ENCODE results near the gene ZDHHC14.

Gene ZDHHC14

DNA sequence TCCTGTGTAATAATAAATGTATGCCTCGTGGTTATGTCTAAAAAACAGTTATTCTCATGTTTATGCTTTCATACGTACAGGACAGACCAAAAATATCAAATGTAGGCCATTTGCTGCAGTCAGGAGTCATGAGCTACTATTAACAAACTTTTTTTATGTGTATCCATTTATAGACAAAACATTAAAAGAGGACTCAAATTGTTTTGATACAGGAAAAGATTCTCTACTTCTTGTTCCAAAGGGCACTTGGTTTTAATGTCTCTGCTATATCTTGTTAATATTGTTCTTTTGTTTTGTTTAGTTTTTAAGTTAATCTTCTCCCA lies 155.2 kb downstream of the ZDHHC14 start:
- no peaks in the 10 kb centered on the region for H3K9me3 Mint-ChIP-seq
- peaks cover 4% of the 10 kb centered on the region for H3K36me3 Mint-ChIP-seq (ENCODE audit: low read depth)
- H3K27me3 Mint-ChIP-seq (ENCODE audit: low read depth) = peaks cover 10% of the 10 kb centered on the region
- peak overlapping the region; percentile 88 for H3K27ac Mint-ChIP-seq
- peaks cover 44% of the 10 kb centered on the region for H3K4me1 Mint-ChIP-seq (ENCODE audit: low read depth)
- no peak for DNase-seq (ENCODE audit: low spot score)
- H3K4me3 Mint-ChIP-seq = peak overlapping the region; percentile 40

DNA sequence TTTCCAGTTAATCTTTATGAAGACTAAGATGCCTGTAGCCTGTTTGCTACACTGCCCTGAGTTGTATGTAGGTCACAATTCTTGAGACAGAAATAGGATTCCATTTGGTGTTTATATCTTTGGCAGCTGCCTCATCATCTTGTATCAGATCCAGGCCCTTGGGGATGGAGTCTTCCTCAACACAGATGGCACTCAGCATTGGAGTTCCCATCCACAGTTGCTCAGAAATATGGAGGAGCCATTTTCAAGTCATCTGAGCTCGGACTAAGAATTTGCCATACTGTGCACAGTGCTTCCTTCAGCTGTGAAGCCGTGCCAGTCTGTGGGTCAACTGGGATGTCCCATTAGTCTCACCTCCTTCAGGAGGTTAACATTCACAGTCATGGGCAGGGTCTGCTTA lies 156.6 kb downstream of the ZDHHC14 start:
- H3K27ac Mint-ChIP-seq = no peak overlapping the region
- no peak overlapping the region for H3K4me3 Mint-ChIP-seq
- no peaks in the 10 kb centered on the region for H3K9me3 Mint-ChIP-seq
- DNase-seq (ENCODE audit: low spot score) = no peak
- peaks cover 44% of the 10 kb centered on the region for H3K4me1 Mint-ChIP-seq (ENCODE audit: low read depth)
- peaks cover 10% of the 10 kb centered on the region for H3K27me3 Mint-ChIP-seq (ENCODE audit: low read depth)
- H3K36me3 Mint-ChIP-seq (ENCODE audit: low read depth) = peaks cover 4% of the 10 kb centered on the region

DNA sequence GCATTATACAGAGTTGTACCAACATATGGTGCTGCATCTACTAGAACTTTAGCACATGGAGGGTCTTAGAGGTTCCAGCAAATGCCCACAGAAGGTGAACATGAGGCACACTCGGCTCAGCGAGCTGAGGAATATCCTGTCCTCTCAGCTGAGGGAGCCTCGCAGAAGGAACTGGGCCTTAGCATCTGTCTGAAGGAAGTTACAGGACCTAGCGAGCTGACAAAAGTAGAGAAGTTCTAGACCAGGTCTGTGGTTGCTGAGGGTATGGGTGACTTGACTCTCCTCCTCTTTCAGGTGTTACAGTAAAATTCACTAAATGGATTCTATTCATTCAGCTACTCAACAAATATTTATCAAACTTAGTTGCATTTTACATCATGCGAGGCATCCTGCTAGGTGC lies 157.2 kb downstream of the ZDHHC14 start:
- Mint-ChIP-seq H3K4me3 (no peak overlapping the region), H3K9me3 (no peaks in the 10 kb centered on the region), H3K27me3 (ENCODE audit: low read depth) (peaks cover 8% of the 10 kb centered on the region), H3K36me3 (ENCODE audit: low read depth) (peaks cover 4% of the 10 kb centered on the region), H3K4me1 (ENCODE audit: low read depth) (peaks cover 42% of the 10 kb centered on the region), H3K27ac (no peak overlapping the region)
- DNase-seq (ENCODE audit: low spot score) = no peak

DNA sequence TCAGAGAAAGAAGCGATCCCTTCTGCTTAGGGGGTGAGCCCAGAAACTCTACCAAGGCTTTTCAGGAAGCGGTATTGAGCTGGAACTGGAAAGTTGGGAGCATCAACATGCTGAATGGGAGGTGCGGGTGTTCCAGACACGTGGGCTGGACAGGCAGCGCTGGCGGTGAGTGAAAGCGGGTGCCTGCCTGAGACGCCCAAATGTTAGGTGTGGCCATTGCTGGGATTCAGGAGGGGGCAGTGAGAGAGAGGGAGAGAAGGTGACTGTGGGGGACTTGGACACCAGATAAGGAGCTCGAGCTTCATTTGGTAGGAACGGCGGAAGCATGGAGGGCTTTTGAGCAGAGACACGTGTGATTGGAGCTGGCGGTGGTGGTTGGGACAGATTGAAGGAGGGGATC lies 157.7 kb downstream of the ZDHHC14 start:
- H3K4me1 Mint-ChIP-seq (ENCODE audit: low read depth) = peaks cover 38% of the 10 kb centered on the region
- H3K36me3 Mint-ChIP-seq (ENCODE audit: low read depth) = peaks cover 4% of the 10 kb centered on the region
- peaks cover 5% of the 10 kb centered on the region for H3K27me3 Mint-ChIP-seq (ENCODE audit: low read depth)
- no peaks in the 10 kb centered on the region for H3K9me3 Mint-ChIP-seq
- H3K27ac Mint-ChIP-seq = peak overlapping the region; percentile 69
- DNase-seq (ENCODE audit: low spot score) = no peak
- no peak overlapping the region for H3K4me3 Mint-ChIP-seq

DNA sequence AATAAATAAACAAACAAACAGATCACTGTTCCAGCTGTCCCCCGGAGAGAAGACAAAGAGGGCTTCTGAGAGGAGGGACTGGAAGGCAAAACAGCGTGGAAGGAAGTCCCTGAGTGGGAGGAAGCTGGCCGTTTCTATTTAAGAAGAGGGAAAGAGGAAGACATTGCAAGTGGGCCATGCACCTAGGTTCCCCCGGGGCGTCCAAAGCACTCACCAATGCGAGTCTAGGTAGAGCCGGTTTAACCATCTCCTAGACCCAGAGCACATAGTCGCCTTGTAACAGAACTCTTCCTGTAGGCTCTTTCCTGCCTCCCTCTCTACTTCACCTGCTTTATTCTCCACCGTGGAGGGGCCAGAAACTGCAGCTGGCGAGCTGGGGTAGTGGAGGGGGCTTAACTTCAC lies 158.4 kb downstream of the ZDHHC14 start:
- peaks cover 4% of the 10 kb centered on the region for H3K36me3 Mint-ChIP-seq (ENCODE audit: low read depth)

DNA sequence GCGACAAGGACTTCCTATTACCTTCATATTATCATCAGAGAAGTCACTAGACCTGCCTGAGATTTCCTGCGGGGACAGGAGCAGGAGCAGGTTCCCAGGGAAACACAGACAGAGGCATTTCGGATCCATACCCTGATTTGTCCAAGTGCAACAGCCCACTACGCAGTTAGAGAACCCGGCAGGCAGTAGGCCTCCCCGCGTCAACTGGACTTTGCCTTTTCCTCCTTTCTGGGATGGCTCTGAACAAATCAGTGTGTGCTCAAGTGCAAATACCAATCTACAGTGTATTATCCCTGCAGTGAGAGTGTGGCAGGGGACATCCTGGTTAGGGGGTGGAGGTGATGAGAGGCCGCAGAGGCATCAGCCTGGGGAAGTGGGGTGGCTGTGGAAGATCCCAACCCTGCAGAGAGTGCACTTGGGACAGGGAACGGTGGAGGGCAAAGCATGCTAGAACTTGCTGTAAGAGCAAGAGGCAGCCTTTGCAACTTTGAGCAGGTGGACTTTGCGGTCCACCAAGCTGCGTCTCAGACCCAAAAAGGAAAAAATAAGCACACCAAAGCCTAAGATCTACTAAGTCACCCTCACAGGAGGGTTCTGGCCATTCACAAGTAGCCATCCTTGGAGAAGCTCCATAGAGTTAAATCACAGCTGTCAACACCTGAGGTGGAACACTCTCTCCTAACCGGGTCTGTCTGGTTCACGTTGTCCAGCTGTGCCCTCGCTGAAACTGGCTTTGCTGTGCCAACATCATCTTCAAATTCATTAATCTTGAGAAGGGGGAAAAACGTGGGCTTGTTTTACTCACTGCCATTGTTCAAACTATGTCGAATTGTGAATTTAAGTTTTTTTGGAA lies 159.1 kb downstream of the ZDHHC14 start:
- DNase-seq (ENCODE audit: low spot score) = no peak
- Mint-ChIP-seq H3K27ac (no peak overlapping the region), H3K4me1 (ENCODE audit: low read depth) (peaks cover 34% of the 10 kb centered on the region), H3K4me3 (no peak overlapping the region), H3K36me3 (ENCODE audit: low read depth) (peaks cover 6% of the 10 kb centered on the region), H3K27me3 (ENCODE audit: low read depth) (peaks cover 7% of the 10 kb centered on the region), H3K9me3 (no peaks in the 10 kb centered on the region)

More for the DNA sequence above, 158.4 kb downstream of the ZDHHC14 start:
- H3K27ac Mint-ChIP-seq = peak overlapping the region; percentile 10
- no peak overlapping the region for H3K4me3 Mint-ChIP-seq
- H3K4me1 Mint-ChIP-seq (ENCODE audit: low read depth) = peaks cover 38% of the 10 kb centered on the region
- H3K9me3 Mint-ChIP-seq = no peaks in the 10 kb centered on the region
- peaks cover 5% of the 10 kb centered on the region for H3K27me3 Mint-ChIP-seq (ENCODE audit: low read depth)
- no peak for DNase-seq (ENCODE audit: low spot score)

DNA sequence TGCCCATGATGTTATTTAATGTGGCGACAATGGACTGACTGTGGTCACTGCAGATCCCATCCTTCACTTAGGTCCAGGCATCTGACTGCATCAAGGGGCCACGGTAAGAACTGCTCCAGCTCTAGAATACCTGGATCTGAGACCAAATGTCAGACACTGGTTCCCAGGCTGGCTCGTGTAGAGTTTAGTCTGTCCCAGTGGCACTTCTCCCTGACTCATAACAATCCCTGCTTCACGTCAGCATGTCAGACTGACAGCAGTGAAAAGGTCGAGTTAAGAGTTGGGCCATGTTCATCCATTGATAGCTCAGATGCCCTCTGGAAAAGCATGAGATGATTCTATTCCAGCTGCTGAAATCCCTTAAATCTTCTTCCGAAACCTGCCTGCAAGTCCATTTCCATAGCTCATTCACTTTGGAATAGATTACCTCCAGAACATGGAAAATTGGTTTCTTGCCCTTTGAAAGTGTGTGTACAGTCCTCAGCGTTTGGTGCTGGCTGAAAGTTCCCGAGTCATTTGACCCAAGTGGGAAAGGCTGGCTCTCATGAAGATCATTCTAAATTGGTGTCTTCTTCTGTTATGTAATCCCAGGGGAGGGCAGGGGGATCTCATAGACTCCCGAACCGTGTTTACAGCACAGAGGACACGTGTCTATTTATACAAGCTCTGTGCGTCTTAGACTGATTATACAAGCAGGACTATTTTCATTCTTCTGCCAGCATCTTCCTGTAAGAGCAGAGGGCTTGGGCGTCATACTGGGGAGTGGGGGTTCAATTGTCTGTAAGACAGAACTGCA lies 160.8 kb downstream of the ZDHHC14 start:
- peaks cover 5% of the 10 kb centered on the region for H3K36me3 Mint-ChIP-seq (ENCODE audit: low read depth)
- H3K27ac Mint-ChIP-seq = no peak overlapping the region
- H3K4me3 Mint-ChIP-seq = no peak overlapping the region
- H3K9me3 Mint-ChIP-seq = no peaks in the 10 kb centered on the region
- DNase-seq (ENCODE audit: low spot score) = no peak
- H3K27me3 Mint-ChIP-seq (ENCODE audit: low read depth) = peaks cover 8% of the 10 kb centered on the region
- H3K4me1 Mint-ChIP-seq (ENCODE audit: low read depth) = peaks cover 18% of the 10 kb centered on the region

DNA sequence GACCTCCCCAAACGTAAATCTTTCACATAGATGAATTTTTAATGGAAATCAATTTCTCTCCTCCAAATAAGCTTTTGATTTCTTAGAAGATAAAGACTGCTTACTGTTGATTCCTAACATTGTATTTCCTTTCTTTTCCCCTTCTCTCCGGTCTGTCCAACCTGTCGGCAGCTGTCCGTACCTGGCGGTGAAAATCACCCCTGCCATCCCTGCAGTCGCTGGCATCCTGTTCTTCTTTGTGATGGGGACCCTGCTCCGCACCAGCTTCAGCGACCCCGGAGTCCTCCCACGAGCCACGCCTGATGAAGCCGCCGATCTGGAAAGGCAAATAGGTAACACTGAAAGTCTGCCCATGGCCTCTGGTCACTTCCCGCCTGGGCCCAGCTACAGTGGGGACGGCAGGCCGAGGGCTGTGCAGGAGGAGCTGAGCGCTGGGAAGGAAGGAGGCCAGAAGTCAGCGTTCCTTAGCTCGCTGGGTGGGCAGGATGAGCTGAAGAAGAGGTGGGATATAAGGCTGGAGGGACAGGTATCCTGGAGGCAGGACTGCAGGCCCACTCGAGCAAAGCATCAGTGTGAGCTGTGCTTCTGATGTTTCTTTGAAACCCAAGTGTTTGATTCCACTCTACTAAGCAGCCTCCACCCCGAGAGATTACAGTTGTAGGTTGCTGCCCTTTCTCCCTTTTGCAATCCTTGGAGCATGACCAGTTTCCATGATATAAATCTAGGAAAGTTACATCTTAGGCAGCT lies 161.6 kb downstream of the ZDHHC14 start:
- Mint-ChIP-seq H3K27ac (no peak overlapping the region), H3K4me3 (no peak overlapping the region), H3K27me3 (ENCODE audit: low read depth) (peaks cover 11% of the 10 kb centered on the region)

DNA sequence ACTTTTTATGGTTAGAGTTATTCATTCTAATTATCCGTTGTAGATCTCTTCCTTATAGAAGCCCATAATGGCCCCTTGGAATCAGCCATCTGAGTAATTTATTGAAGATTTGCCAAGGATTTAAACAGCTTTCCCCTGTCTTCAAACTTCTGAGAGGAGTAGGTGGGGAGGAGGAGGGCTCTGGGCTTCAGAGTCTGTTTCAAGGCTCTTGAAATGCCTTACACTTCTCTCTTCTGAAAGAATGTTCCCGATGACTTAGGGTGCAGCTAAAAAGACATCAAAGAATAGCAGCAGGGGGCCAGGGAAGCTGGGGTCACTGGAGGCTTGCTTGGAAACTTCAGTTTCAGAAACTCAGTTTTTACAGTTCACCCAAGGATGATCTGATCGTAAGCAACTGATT lies 165.3 kb downstream of the ZDHHC14 start:
- DNase-seq (ENCODE audit: low spot score) = no peak
- H3K27me3 Mint-ChIP-seq (ENCODE audit: low read depth) = peaks cover 9% of the 10 kb centered on the region
- H3K36me3 Mint-ChIP-seq (ENCODE audit: low read depth) = peaks cover 3% of the 10 kb centered on the region
- no peak overlapping the region for H3K4me3 Mint-ChIP-seq
- H3K4me1 Mint-ChIP-seq (ENCODE audit: low read depth) = peaks cover 20% of the 10 kb centered on the region
- H3K9me3 Mint-ChIP-seq = no peaks in the 10 kb centered on the region
- H3K27ac Mint-ChIP-seq = no peak overlapping the region

More for the DNA sequence above, 161.6 kb downstream of the ZDHHC14 start:
- Mint-ChIP-seq H3K9me3 (no peaks in the 10 kb centered on the region), H3K4me1 (ENCODE audit: low read depth) (peaks cover 14% of the 10 kb centered on the region), H3K36me3 (ENCODE audit: low read depth) (peaks cover 5% of the 10 kb centered on the region)
- DNase-seq (ENCODE audit: low spot score) = no peak

DNA sequence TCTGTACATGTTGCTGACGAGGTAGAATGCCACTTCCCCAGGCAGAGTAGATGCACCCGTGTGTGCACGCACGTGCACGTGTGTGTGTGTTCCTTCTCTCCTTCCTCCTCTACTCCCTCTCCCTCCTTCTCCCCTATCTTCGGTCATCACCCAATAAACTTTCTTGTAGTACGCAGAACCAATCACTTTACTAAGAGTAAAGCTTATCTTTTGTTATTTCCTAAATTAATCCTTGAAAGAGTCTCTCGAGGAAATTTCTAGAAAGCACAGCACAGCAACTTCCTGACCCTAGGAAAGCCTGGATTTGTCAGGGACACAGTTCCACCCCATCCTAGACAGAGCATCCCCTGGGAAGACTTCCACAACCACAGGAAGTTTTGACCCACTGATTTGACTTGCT lies 166.1 kb downstream of the ZDHHC14 start:
- Mint-ChIP-seq H3K4me3 (no peak overlapping the region), H3K27me3 (ENCODE audit: low read depth) (peaks cover 11% of the 10 kb centered on the region), H3K27ac (no peak overlapping the region), H3K9me3 (no peaks in the 10 kb centered on the region), H3K4me1 (ENCODE audit: low read depth) (peaks cover 20% of the 10 kb centered on the region), H3K36me3 (ENCODE audit: low read depth) (peaks cover 3% of the 10 kb centered on the region)
- no peak for DNase-seq (ENCODE audit: low spot score)

DNA sequence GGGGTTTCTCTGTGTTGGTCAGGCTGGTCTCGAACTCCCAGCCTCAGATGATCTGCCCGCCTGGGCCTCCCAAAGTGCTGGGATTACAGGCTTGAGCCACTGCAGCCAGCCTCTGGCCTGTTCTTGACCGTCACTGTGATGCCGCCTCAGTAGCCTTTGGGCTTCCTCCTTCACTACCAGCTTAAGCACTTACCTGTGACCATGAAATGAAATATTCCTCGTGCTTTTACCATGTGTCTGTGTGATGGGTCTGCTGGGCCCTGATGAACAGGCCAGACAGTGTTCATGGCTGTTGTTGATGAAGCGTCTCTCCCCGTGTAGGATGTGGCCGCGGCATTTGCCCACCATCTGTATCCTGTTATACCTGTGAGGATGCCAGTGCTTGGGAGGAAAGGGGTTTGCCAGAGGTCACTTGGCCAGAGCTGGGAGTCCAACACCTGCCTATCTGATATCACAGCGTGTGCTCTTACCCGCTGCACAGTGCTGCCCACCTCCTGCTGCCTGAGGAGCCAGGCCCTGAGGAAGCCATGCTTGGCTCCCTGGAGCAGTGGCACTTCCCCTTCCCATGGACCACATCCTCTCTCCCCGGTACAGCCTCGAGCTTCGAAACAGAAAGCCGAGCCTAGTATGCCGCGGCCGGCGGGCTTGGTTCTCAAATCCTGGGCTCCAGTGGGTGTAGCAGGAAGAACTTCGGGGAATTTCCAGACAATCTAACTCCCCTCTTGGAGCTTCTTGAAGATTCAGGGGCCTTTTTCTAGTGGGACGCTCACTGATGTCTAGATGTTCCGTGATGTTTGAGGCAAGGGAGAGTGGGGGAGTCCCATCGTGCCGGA lies 167.9 kb downstream of the ZDHHC14 start:
- Mint-ChIP-seq H3K27ac (no peak overlapping the region), H3K4me3 (no peak overlapping the region), H3K27me3 (ENCODE audit: low read depth) (peaks cover 14% of the 10 kb centered on the region), H3K9me3 (no peaks in the 10 kb centered on the region), H3K36me3 (ENCODE audit: low read depth) (peaks cover 3% of the 10 kb centered on the region), H3K4me1 (ENCODE audit: low read depth) (peaks cover 20% of the 10 kb centered on the region)
- DNase-seq (ENCODE audit: low spot score) = no peak

DNA sequence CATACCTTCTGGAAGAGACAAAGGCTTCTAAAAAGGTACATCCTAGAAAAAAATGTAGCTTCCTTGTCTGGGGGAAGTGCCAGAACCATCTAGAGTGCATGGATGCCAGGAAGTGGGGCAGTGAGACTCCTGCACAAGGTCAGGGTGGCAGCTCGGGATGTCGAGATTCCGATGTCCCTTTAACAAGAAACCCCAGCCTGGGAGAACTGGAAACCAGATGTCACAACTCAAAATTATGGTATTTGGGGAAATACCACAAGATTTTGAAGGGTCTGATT lies 168.4 kb downstream of the ZDHHC14 start:
- H3K4me1 Mint-ChIP-seq (ENCODE audit: low read depth) = peaks cover 20% of the 10 kb centered on the region
- H3K27ac Mint-ChIP-seq = no peak overlapping the region
- peaks cover 14% of the 10 kb centered on the region for H3K27me3 Mint-ChIP-seq (ENCODE audit: low read depth)
- H3K4me3 Mint-ChIP-seq = no peak overlapping the region
- no peaks in the 10 kb centered on the region for H3K9me3 Mint-ChIP-seq
- H3K36me3 Mint-ChIP-seq (ENCODE audit: low read depth) = peaks cover 3% of the 10 kb centered on the region
- no peak for DNase-seq (ENCODE audit: low spot score)

DNA sequence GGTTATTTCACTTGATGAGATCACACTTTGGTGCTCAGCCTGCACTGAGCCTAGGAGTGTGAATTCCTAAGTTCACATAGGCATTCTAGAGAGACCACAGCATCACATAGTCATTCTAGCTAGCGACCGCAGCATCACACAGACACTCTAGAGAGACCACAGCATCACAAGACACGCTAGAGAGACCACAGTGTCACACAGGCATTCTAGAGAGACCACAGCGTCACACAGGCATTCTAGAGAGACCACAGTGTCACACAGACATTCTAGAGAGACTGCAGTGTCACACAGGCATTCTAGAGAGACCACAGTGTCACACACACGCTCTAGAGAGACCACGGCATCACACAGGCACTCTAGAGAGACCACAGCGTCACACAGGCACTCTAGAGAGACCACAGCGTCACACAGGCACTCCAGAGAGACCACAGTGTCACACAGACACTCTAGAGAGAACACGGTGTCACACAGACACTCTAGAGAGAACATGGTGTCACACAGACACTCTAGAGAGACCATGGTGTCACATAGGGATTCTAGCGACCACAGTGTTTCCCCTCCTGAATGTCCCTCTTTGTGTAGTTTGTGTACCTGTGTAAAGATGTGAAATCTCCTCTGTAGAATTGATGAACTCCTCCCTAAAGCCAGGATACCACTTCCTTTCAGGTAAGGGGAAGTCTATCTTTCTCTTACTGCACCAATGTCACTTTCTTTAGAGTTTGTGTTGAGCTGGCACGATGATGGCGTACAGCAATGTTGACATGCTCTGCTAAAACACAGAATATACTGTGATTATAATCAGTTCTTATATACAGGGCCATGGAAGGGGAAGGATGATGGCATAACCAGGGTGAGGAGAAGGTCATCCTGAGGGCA lies 169.4 kb downstream of the ZDHHC14 start:
- Mint-ChIP-seq H3K36me3 (ENCODE audit: low read depth) (no peaks in the 10 kb centered on the region), H3K27ac (peak overlapping the region; percentile 34), H3K9me3 (no peaks in the 10 kb centered on the region), H3K4me1 (ENCODE audit: low read depth) (peaks cover 20% of the 10 kb centered on the region), H3K4me3 (no peak overlapping the region), H3K27me3 (ENCODE audit: low read depth) (peaks cover 13% of the 10 kb centered on the region)
- DNase-seq (ENCODE audit: low spot score) = peak; percentile 20
